Right lobe of liver (tissue), 4 donors: ENCODE data around the gene GGCT.

Experiments used
- POLR2A ChIP-seq: fragments of 450-650 bp; IDR thresholded peaks from one replicate; pipeline ENCODE4 v1.6.1; 2017; ENCODE audit warnings: antibody characterized with exemption, mild to moderate bottlenecking
- TF ChIP-seq, protein P1 (sequence below), 4 donors: fragments of 200-600 bp in 3 of 4; fragments of 450-650 bp in 1 of 4; IDR thresholded peaks; one replicate each; pipeline versions ENCODE4 v1.5.1 to v1.8.0; 2016 to 2022; ENCODE audit warnings: antibody characterized with exemption in 4 of 4, mild to moderate bottlenecking in 2 of 4
- donor health status: DM: no; HTN: no; CAD: no.
- donor health status: DM: no; HTN: no; CAD: no.
- donor health status: DM: no; HTN: yes; CAD: no.

GRCh38 chr7:30459591-30460245, 44.9 kb downstream of the GGCT start:
- TF ChIP-seq, protein P1, sequence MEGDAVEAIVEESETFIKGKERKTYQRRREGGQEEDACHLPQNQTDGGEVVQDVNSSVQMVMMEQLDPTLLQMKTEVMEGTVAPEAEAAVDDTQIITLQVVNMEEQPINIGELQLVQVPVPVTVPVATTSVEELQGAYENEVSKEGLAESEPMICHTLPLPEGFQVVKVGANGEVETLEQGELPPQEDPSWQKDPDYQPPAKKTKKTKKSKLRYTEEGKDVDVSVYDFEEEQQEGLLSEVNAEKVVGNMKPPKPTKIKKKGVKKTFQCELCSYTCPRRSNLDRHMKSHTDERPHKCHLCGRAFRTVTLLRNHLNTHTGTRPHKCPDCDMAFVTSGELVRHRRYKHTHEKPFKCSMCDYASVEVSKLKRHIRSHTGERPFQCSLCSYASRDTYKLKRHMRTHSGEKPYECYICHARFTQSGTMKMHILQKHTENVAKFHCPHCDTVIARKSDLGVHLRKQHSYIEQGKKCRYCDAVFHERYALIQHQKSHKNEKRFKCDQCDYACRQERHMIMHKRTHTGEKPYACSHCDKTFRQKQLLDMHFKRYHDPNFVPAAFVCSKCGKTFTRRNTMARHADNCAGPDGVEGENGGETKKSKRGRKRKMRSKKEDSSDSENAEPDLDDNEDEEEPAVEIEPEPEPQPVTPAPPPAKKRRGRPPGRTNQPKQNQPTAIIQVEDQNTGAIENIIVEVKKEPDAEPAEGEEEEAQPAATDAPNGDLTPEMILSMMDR (IDR thresholded peaks at IDR 0.05): no peak
- no peak for TF ChIP-seq POLR2A
